ENCODE results near the gene XXYLT1. TPM values are rescaled to one million over a fixed set of nuclear protein-coding genes. Genes with fewer than 3 reads are reported as not detected.
A peak's percentile ranks its signal among the peaks of the same experiment; 100 is the strongest.

Gene XXYLT1
- total and polyA plus RNA-seq, 2 of the 4 experiments (the other 2 are of a cell fraction): 14.7 to 18.1 TPM

GRCh38 chr3:195149292-195150030 lies 121.5 kb downstream of the XXYLT1 start:
- Histone ChIP-seq H3K4me3 (ENCODE audit: insufficient read depth, low read depth, low read length) (no peak overlapping the region), H3K9me1 (ENCODE audit: insufficient read depth, low read length) (peaks cover 28% of the 10 kb centered on the region), H4K8ac (ENCODE audit: low read depth in 2 of 2, low read length in 2 of 2) (peak overlapping the region; percentile 97 to 100; a peak in 3 of 4 replicates), H3K79me1 (ENCODE audit: low read depth in 1 of 2, low read length in 2 of 2) (peaks cover 14 to 34% of the 10 kb centered on the region in 2 experiments; a peak in 3 of 4 replicates), H3K18ac (ENCODE audit: low read depth, low read length) (peak overlapping the region; percentile 98), H2AK5ac (ENCODE audit: low read depth, low read length) (peak overlapping the region; percentile 100), H2AK9ac (replicated peaks; ENCODE audit: low read depth, low read length, poor library complexity) (peak overlapping the region; percentile 86), H4K91ac (ENCODE audit: insufficient read depth, low read depth, low read length) (peak overlapping the region; percentile 94), H3K4ac (ENCODE audit: low read depth, low read length) (peak overlapping the region; percentile 99), H2BK15ac (ENCODE audit: low read depth, low read length) (peak overlapping the region; percentile 99; the same call in 1 of the 3 replicates), H2BK5ac (ENCODE audit: low read depth, low read length, poor library complexity, severe bottlenecking) (no peak overlapping the region), H2BK120ac (ENCODE audit: low read depth, low read length) (peak overlapping the region; percentile 98; the same call in 1 of the 2 replicates), H4K5ac (ENCODE audit: low read depth, low read length) (peak overlapping the region; percentile 99), H3K9ac (ENCODE audit: low read depth, low read length) (0 out of 2 replicates have a peak overlapping the region, but pooled peaks have one; percentile 15), H3K56ac (ENCODE audit: extremely low read depth, insufficient read depth, low read length) (no peak overlapping the region), H3K27me3 (ENCODE audit: control insufficient read depth, insufficient read depth, low read length) (no peaks in the 10 kb centered on the region), H3K4me2 (ENCODE audit: low read depth, low read length) (no peak overlapping the region), H3K9me3 (ENCODE audit: control insufficient read depth, insufficient read depth, low read length) (no peaks in the 10 kb centered on the region), H3K4me1 (ENCODE audit: control insufficient read depth, insufficient read depth, low read length) (peaks cover 38% of the 10 kb centered on the region), H3K36me3 (ENCODE audit: control insufficient read depth, insufficient read depth, low read length) (no peaks in the 10 kb centered on the region), H2AFZ (replicated peaks; ENCODE audit: low read length, poor library complexity) (no peak overlapping the region), H4K20me1 (ENCODE audit: insufficient read depth, low read length) (no peaks in the 10 kb centered on the region), H3K27ac (ENCODE audit: insufficient read depth, low read length) (peak overlapping the region; percentile 95), H2BK20ac (ENCODE audit: low read depth, low read length) (0 out of 2 replicates have a peak overlapping the region, but pooled peaks have one; percentile 97), H3K23ac (ENCODE audit: low read depth, low read length) (peak overlapping the region; percentile 100; the same call in 1 of the 2 replicates), H3K14ac (replicated peaks; ENCODE audit: low read depth, low read length) (peak overlapping the region; percentile 99)
- in situ Hi-C loops (cut with MboI; ENCODE audit: low sequenced_read_pairs): no loop called here
- BruUV-seq (replicated peaks): no TSS peak
- TF ChIP-seq RAD21 (IDR thresholded peaks at IDR 0.05; ENCODE audit: low read length) (no peak), MAZ (IDR thresholded peaks at IDR 0.05; ENCODE audit: borderline replicate concordance, low read depth, low read length) (no peak)
- ChIA-PET CTCF (interaction anchor here (1.5 kb wide), 1 partner anchor 467 kb away, joined by 8 read pairs; no protein-coding TSS in a partner anchor), POLR2A (ENCODE audit: unreplicated experiment) (no interaction called here)
- no CpG with 5 or more reads among the region's 15 CpGs for WGBS, 2 experiments (ENCODE audit: extremely low coverage in 2 of 2, insufficient read length in 1 of 2)
- no peak for ATAC-seq (ENCODE audit: low read depth)
- no peak for DNase-seq
- intact Hi-C loops (cut with micrococcal nuclease): loop anchor here (10.0 kb wide), 1 partner anchor 105 kb away; no protein-coding TSS in a partner anchor
- dilution Hi-C loops (cut with HindIII; ENCODE audit: low sequenced_read_pairs, unreplicated experiment): no loop called here

All from IMR-90 (cell line).